Astrocyte of the spinal cord (primary cell): ENCODE measurements around the gene THRB.
A peak's percentile ranks its signal among the peaks of the same experiment; 100 is the strongest.

Experiments
- DNase-seq: peaks from one replicate; pipeline ENCODE4 v3.0.0; 2011; ENCODE audit warnings: low read depth, low spot score
- H3K4me3 ChIP-seq: 2 replicates; pipeline ENCODE4 v1.5.1; 2011; ENCODE audit warnings: low read depth, mild to moderate bottlenecking, low read length, moderate library complexity
- CTCF ChIP-seq: IDR thresholded peaks from 2 replicates; pipeline ENCODE4 v1.5.1; 2012; ENCODE audit warnings: low read depth, mild to moderate bottlenecking, low read length, inconsistent platforms
- in situ Hi-C: cut with HindIII; loops from 2 replicates; pipeline ENCODE4 v1.10.0; 2017; ENCODE audit warnings: low sequenced_read_pairs

Gene THRB

GRCh38 chr3:24123596-24123995 lies 371.1 kb downstream of the THRB start:
- DNase-seq, result peak; percentile 60
- in situ Hi-C loops, result no loop called here
- no peak overlapping the region for H3K4me3 ChIP-seq
- TF ChIP-seq CTCF, result no peak

- no peak for DNase-seq
- no peak for TF ChIP-seq CTCF
- in situ Hi-C loops, result no loop called here
- H3K4me3 ChIP-seq, result no peak overlapping the region
Observed at GRCh38 chr3:24120434-24120833, 374.2 kb downstream of the THRB start.

GRCh38 chr3:24119321-24119751 lies 375.3 kb downstream of the THRB start:
- TF ChIP-seq CTCF, result no peak
- in situ Hi-C loops, result no loop called here
- H3K4me3 ChIP-seq, result no peak overlapping the region
- peak; percentile 50 for DNase-seq

DNA sequence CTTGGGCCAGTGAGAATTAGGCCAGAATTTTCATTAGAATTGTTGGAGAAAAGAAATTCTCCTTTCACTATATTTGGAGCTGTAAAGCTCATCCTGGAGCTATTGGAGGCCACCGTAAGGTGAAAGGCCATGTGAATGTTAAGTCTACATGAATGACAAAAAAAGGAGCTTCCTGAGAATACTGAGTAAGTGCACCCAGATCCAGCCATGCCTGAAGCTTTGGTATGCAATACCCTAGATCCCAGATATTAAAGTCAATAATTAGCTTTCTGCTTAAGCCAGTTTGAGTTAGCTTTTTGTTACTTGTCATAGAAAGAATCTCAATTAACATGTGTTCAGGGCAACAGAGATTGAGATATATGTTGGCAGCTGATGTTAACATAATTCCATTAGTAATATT lies 377.1 kb downstream of the THRB start:
- TF ChIP-seq CTCF, result no peak
- in situ Hi-C loops, result no loop called here
- DNase-seq, result no peak
- H3K4me3 ChIP-seq, result no peak overlapping the region

GRCh38 chr3:24111711-24112110 lies 382.9 kb downstream of the THRB start:
- DNase-seq, result no peak
- in situ Hi-C loops, result no loop called here
- TF ChIP-seq CTCF, result no peak
- no peak overlapping the region for H3K4me3 ChIP-seq

DNA sequence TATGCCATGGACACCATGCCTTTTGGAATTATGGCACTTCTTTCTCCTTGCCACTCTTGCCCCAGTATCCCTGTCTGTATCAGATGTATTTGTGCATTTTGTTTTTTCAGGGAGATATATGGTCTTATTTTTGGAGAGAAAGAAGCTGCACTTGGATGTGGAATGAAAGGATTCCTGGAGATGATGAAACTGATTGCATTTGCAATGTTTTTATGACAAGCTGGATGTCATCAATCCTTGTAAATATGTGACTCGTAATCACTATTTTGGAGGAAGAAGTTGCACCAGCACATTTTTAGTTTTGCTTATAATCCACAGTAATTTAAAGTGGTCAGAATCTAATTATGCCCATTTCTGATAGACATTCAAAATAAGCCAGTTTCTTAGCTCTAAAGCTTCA lies 384.6 kb downstream of the THRB start:
- DNase-seq, result no peak
- no peak overlapping the region for H3K4me3 ChIP-seq
- no peak for TF ChIP-seq CTCF
- in situ Hi-C loops, result no loop called here

DNA sequence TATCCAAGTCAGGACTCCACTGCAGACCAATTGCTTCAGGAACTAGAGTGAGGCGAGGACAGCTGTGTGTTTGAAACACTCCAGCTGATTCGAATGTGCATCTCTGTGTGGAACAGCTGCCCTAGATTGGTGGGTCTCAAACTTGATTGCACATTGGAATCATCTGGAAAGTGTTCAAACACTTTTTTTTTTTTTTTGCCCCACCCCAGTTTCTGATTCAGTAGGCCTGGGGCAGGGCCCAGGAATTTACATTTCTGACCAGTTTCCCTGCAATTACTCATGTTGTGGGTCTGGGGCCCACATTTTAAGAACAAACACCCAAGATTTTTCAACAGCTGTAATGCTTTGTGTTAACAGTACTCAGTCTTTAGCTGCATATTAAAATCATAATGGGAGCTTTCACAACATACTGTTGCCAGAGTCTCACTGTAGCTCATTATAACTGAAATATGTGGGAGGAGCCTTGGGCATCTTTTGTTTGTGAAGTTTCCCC lies 392.9 kb downstream of the THRB start:
- DNase-seq, result no peak
- no peak for TF ChIP-seq CTCF
- H3K4me3 ChIP-seq, result no peak overlapping the region
- in situ Hi-C loops, result no loop called here
